ENCODE results near the gene XAGE5. TPM values are rescaled to one million over a fixed set of nuclear protein-coding genes. Genes with fewer than 3 reads are reported as not detected.
"Not testable (repeated sequence)": the region's sequence is repeated elsewhere in the genome, so short reads cannot be mapped to it uniquely, and the experiment has no call there.

The XAGE5 gene
- total RNA-seq, 1 experiment from 2014 or later = not detected

- TF ChIP-seq, protein P1, sequence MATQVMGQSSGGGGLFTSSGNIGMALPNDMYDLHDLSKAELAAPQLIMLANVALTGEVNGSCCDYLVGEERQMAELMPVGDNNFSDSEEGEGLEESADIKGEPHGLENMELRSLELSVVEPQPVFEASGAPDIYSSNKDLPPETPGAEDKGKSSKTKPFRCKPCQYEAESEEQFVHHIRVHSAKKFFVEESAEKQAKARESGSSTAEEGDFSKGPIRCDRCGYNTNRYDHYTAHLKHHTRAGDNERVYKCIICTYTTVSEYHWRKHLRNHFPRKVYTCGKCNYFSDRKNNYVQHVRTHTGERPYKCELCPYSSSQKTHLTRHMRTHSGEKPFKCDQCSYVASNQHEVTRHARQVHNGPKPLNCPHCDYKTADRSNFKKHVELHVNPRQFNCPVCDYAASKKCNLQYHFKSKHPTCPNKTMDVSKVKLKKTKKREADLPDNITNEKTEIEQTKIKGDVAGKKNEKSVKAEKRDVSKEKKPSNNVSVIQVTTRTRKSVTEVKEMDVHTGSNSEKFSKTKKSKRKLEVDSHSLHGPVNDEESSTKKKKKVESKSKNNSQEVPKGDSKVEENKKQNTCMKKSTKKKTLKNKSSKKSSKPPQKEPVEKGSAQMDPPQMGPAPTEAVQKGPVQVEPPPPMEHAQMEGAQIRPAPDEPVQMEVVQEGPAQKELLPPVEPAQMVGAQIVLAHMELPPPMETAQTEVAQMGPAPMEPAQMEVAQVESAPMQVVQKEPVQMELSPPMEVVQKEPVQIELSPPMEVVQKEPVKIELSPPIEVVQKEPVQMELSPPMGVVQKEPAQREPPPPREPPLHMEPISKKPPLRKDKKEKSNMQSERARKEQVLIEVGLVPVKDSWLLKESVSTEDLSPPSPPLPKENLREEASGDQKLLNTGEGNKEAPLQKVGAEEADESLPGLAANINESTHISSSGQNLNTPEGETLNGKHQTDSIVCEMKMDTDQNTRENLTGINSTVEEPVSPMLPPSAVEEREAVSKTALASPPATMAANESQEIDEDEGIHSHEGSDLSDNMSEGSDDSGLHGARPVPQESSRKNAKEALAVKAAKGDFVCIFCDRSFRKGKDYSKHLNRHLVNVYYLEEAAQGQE (IDR thresholded peaks at IDR 0.05; ENCODE audit: low read depth) = no peak
- no peak for TF ChIP-seq TCF7L2 (IDR thresholded peaks at IDR 0.05; ENCODE audit: borderline replicate concordance, extremely low read depth, insufficient read depth, insufficient read length)
Measured at GRCh38 chrX:52839137-52839536, 28.1 kb downstream of the XAGE5 start (continued).

DNA sequence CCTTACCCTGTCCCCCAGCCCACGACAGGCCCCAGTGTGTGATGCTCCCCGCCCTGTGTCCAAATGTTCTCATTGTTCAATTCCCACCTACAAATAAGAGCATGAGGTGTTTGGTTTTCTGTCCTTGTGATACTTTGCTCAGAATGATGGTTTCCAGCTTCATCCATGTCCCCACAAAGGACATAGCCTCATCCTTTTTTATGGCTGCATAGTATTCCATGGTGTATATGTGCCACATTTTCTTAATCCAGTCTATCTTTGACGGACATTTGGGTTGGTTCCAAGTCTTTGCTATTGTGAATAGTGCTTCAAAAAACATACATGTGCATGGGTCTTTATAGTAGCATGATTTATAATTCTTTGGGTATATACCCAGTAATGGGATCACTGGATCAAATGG, 32.5 kb downstream of the XAGE5 start:
- H3K79me2 ChIP-seq (ENCODE audit: insufficient read depth, low read length); BruUV-seq (replicated peaks); H3K9me3 ChIP-seq (ENCODE audit: control insufficient read depth in 1 of 2, insufficient read depth in 1 of 2, low read depth in 1 of 2, low read length in 2 of 2); RAD21 ChIA-PET (ENCODE audit: low non-redundant PET in 1 of 2, low total read pairs in 2 of 2, uncharacterized antibody in 2 of 2, unreplicated experiment in 2 of 2); H3K4me2 ChIP-seq (ENCODE audit: low read length); H3K9me2 ChIP-seq (ENCODE audit: insufficient read depth); H3K36me3 ChIP-seq (ENCODE audit: control insufficient read depth in 1 of 2, insufficient read depth in 2 of 2, low read length in 2 of 2); POLR2A ChIA-PET; H3K9ac ChIP-seq (ENCODE audit: low read length); H3K4me3 ChIP-seq (replicated peaks in 1 of 2; ENCODE audit: low read depth in 1 of 2, low read length in 2 of 2); intact Hi-C loops (cut with micrococcal nuclease); DNase-seq (ENCODE audit: low read depth, low spot score); H4K20me1 ChIP-seq (ENCODE audit: insufficient read depth); H3K27ac ChIP-seq (ENCODE audit: low read depth, low read length); H2AFZ ChIP-seq (ENCODE audit: low read depth, low read length, poor library complexity, severe bottlenecking); ATAC-seq; H3K27me3 ChIP-seq (ENCODE audit: insufficient read depth, low read length); CTCF ChIA-PET; H3K4me1 ChIP-seq (ENCODE audit: control insufficient read depth in 1 of 2, insufficient read depth in 2 of 2, low read length in 2 of 2): not testable (repeated sequence)
